Fibroblast of the aortic adventitia (primary cell): Measurements from ENCODE around the gene ENTREP3. TPM values are rescaled to one million over a fixed set of nuclear protein-coding genes. Genes with fewer than 3 reads are reported as not detected.

Experiments used
- DNase-seq: peaks from one replicate; pipeline ENCODE4 v3.0.0-alpha.2; 2010; ENCODE audit warnings: low read depth
- H3K4me3 ChIP-seq: 2 replicates; pipeline ENCODE4 v1.5.1; 2011; ENCODE audit warnings: low read depth, mild to moderate bottlenecking, control low read depth, low read length, moderate library complexity
- CTCF ChIP-seq: IDR thresholded peaks from 2 replicates; pipeline ENCODE4 v1.5.1; 2011; ENCODE audit warnings: mild to moderate bottlenecking, low read length, control low read depth, inconsistent platforms; ENCODE audit not compliant: insufficient read depth
- total RNA-seq: library from RNA; depleted of rRNA; stranded (reverse); fragments of >200 nt; gene quantifications from 2 replicates; pipeline ENCODE4 v1.2.3, GENCODE V29; 2012; ENCODE audit warnings: low replicate concordance

Gene ENTREP3
- total RNA-seq, 1 donor, result 9.3 TPM

DNA sequence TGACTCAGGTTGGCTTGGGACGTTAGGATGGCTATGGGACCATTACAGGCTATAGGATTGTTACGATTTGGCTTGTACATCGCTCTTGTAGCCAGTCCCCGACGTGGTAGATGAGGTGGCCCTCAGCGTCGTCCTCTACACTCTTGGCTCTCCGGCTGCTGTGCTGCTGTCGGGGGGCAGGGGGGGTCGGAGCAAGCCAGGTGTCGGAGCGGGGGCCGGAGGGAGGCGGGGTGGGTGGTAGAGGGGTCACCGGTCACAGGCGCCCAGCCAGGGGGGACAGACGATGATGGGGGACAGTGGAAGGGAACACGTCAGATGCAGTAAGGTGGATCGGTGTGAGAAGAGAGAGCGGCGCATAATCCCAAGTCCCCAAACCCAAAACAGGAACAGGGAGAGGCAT, 13.3 kb upstream of the ENTREP3 start:
- H3K4me3 ChIP-seq, result no peak overlapping the region
- no peak for DNase-seq
- no peak for TF ChIP-seq CTCF

DNA sequence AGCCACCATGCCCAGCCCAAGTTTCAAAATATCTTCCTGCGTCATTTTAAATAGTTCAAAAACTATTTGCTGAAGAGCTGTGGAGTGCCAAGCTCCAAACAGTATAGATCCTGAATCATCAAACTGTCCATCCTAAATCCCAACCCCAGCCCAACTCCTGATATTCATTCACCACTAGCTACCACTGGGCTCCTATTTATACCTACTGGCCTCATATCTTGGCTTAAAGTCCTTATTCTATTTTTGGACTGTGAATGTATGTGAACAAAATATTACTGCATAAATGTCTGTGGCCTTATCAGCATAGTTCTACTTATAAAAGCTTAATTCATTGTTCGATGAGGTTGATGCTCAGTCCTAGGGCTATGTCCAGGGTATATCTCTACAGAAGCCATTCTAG, 12.1 kb upstream of the ENTREP3 start:
- no peak overlapping the region for H3K4me3 ChIP-seq
- TF ChIP-seq CTCF, result no peak
- DNase-seq, result no peak

DNA sequence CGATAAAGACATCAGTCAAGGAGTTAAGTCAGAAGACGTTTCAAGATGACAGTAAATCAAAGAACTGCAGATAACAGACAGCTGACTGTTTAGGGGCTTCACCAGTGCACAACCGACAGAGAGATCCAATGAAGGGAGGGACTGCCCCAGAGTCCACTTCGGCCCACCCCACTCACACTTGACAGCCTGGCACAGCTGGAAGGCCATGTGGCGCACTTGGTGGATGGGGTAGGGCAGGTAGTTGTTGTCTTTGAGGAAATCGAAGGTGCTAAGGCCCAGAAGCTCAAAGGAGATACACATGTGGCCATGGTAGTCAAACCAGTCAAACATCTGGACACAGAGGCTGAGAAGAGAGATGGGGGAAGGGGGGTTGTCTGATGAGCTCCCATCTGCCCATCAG, 11.3 kb upstream of the ENTREP3 start:
- no peak for TF ChIP-seq CTCF
- H3K4me3 ChIP-seq, result no peak overlapping the region
- DNase-seq, result no peak

- no peak for TF ChIP-seq CTCF
- no peak for DNase-seq
- no peak overlapping the region for H3K4me3 ChIP-seq
These were observed 7.8 kb upstream of the ENTREP3 start for GRCh38 chr1:155263067-155263466.

- H3K4me3 ChIP-seq, result peak within 1 kb of the TSS; percentile 98
- peak; percentile 99 for DNase-seq
- TF ChIP-seq CTCF, result no peak
These were observed 6.8 kb upstream of the ENTREP3 start, which contains the start of gene SCAMP3 for GRCh38 chr1:155261852-155262673. Gene SCAMP3 (minus strand): TSS chr1:155262360. CDS start chr1:155262151, 209 bp downstream.

DNA sequence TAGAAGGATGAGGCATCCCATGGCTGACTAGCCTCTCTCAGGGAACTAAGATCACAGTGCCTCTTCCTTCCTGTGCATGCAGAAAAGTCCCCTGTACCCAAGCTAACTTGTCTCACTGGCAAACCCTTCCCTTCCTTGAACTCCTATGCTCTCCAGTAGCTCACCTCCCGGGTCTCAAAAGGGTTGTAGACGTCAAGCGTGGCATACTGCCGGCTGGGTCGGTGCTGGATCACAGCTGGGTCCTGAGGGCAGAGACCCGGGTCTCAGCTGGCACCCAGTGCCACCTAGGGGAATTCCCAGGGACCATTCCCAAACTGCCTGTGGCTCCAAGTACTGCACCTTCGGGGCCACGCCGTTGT, 6.2 kb upstream of the ENTREP3 start:
- DNase-seq, result peak; percentile 17
- TF ChIP-seq CTCF, result no peak
- H3K4me3 ChIP-seq, result peak overlapping the region; percentile 98
